DND-41 (cell line): Measurements from ENCODE around the gene NR6A1.

Experiments used
- ATAC-seq: fragments of 200-7000 bp; cut with Tn5 transposase; 3 replicates; pipeline ENCODE4 v1.9.1; 2021; ENCODE audit warnings: low read depth; ENCODE audit not compliant: insufficient read depth
- DNase-seq: peaks from one replicate; pipeline ENCODE4 v3.0.0-alpha.2; 2020
- H2AFZ ChIP-seq: 2 replicates; pipeline ENCODE4 v1.6.0; 2012; ENCODE audit warnings: low read depth, low read length
- H3K27ac ChIP-seq: 2 replicates; pipeline ENCODE4 v1.5.1; 2012; ENCODE audit warnings: low read length, inconsistent platforms
- H3K27me3 ChIP-seq: fragments of 200-600 bp; sonication (generic); 2 replicates; pipeline ENCODE4 v1.6.0; 2012; ENCODE audit warnings: low read length, mild to moderate bottlenecking, inconsistent platforms; ENCODE audit not compliant: insufficient read depth, poor library complexity
- H3K36me3 ChIP-seq: 2 replicates; pipeline ENCODE4 v1.5.1; 2012; ENCODE audit warnings: low read length, inconsistent platforms; ENCODE audit not compliant: insufficient read depth
- H3K4me1 ChIP-seq: 2 replicates; pipeline ENCODE4 v1.5.1; 2012; ENCODE audit warnings: mild to moderate bottlenecking, low read length; ENCODE audit not compliant: insufficient read depth
- H3K4me2 ChIP-seq: 2 replicates; pipeline ENCODE4 v1.6.0; 2012; ENCODE audit warnings: mild to moderate bottlenecking, moderate library complexity, low read length, inconsistent platforms; ENCODE audit not compliant: insufficient read depth
- H3K4me3 ChIP-seq, 2 experiments: fragments of 200-600 bp in 1 of 2; shearing (Covaris generic) in 1 of 2; 2 replicates each; pipeline ENCODE4 v1.5.1; 2012 to 2016; ENCODE audit warnings: inconsistent platforms in 2 of 2, low read length in 2 of 2, mild to moderate bottlenecking in 2 of 2, low read depth in 1 of 2, moderate library complexity in 1 of 2
- H3K79me2 ChIP-seq: 2 replicates; pipeline ENCODE4 v1.6.0; 2012; ENCODE audit warnings: low read length, inconsistent platforms; ENCODE audit not compliant: insufficient read depth
- H3K9ac ChIP-seq: 2 replicates; pipeline ENCODE4 v1.6.0; 2012; ENCODE audit warnings: low read depth, mild to moderate bottlenecking, inconsistent platforms, low read length, moderate library complexity
- H3K9me3 ChIP-seq: 2 replicates; pipeline ENCODE4 v1.5.1; 2012; ENCODE audit warnings: low read length, moderate library complexity, mild to moderate bottlenecking, inconsistent platforms; ENCODE audit not compliant: insufficient read depth, severe bottlenecking
- H4K20me1 ChIP-seq: 2 replicates; pipeline ENCODE4 v1.6.0; 2012; ENCODE audit warnings: low read length; ENCODE audit not compliant: insufficient read depth
- CTCF ChIP-seq: IDR thresholded peaks from 2 replicates; pipeline ENCODE4 v1.5.1; 2012; ENCODE audit warnings: borderline replicate concordance, low read length, moderate library complexity, mild to moderate bottlenecking; ENCODE audit not compliant: poor library complexity, severe bottlenecking; ENCODE audit errors: extremely low read depth
- EZH2 ChIP-seq: IDR thresholded peaks from 3 replicates; pipeline ENCODE4 v1.6.1; 2012; ENCODE audit warnings: borderline replicate concordance, low read depth, mild to moderate bottlenecking, moderate library complexity, low read length, inconsistent platforms; ENCODE audit not compliant: severe bottlenecking

The NR6A1 gene

GRCh38 chr9:124694414-124695279, 76.5 kb downstream of the NR6A1 start:
- ATAC-seq (no peak), DNase-seq (no peak)
- Histone ChIP-seq H3K27ac (no peak overlapping the region), H3K4me1 (no peaks in the 10 kb centered on the region; the same call in 1 of the 2 replicates), H2AFZ (no peak overlapping the region), H4K20me1 (peaks cover 7% of the 10 kb centered on the region; the same call in 1 of the 2 replicates), H3K36me3 (peaks cover 10% of the 10 kb centered on the region; the same call in 1 of the 2 replicates), H3K4me3 (no peak overlapping the region), H3K9me3 (no peaks in the 10 kb centered on the region), H3K9ac (no peak overlapping the region), H3K79me2 (peaks cover 21% of the 10 kb centered on the region), H3K4me2 (no peak overlapping the region), H3K27me3 (no peaks in the 10 kb centered on the region)
- TF ChIP-seq CTCF, result no peak
- TF ChIP-seq EZH2, result no peak

GRCh38 chr9:124693403-124693802, 77.7 kb downstream of the NR6A1 start:
- H3K4me2 ChIP-seq, result no peak overlapping the region
- H3K4me3 ChIP-seq, result no peak overlapping the region
- H2AFZ ChIP-seq, result no peak overlapping the region
- H3K4me1 ChIP-seq, result no peaks in the 10 kb centered on the region; the same call in 1 of the 2 replicates
- ATAC-seq (peak; percentile 27; the same call in 1 of the 3 replicates), DNase-seq (no peak)
- TF ChIP-seq CTCF, result no peak
- TF ChIP-seq EZH2, result no peak
- H3K27ac ChIP-seq, result no peak overlapping the region
- H3K9me3 ChIP-seq, result no peaks in the 10 kb centered on the region
- peaks cover 3% of the 10 kb centered on the region; the same call in 1 of the 2 replicates for H4K20me1 ChIP-seq
- H3K27me3 ChIP-seq, result no peaks in the 10 kb centered on the region
- H3K9ac ChIP-seq, result no peak overlapping the region
- H3K36me3 ChIP-seq, result peaks cover 3% of the 10 kb centered on the region; the same call in 1 of the 2 replicates
- peaks cover 26% of the 10 kb centered on the region for H3K79me2 ChIP-seq

- H3K9me3 ChIP-seq, result no peaks in the 10 kb centered on the region
- TF ChIP-seq EZH2 (no peak), CTCF (no peak)
- ATAC-seq (no peak), DNase-seq (no peak)
- no peak overlapping the region for H3K9ac ChIP-seq
- peaks cover 3% of the 10 kb centered on the region; the same call in 1 of the 2 replicates for H3K36me3 ChIP-seq
- H3K79me2 ChIP-seq, result peaks cover 25% of the 10 kb centered on the region; the same call in 1 of the 2 replicates
- no peaks in the 10 kb centered on the region for H3K27me3 ChIP-seq
- no peaks in the 10 kb centered on the region; the same call in 1 of the 2 replicates for H3K4me1 ChIP-seq
- no peak overlapping the region for H3K27ac ChIP-seq
- no peak overlapping the region for H2AFZ ChIP-seq
- no peak overlapping the region for H3K4me2 ChIP-seq
- H4K20me1 ChIP-seq, result peaks cover 5% of the 10 kb centered on the region
- H3K4me3 ChIP-seq, result no peak overlapping the region
These were observed 82.7 kb downstream of the NR6A1 start for GRCh38 chr9:124688238-124688904.
